IPS-NIHi7 (cell line): ENCODE measurements around the gene NAB1.
"Not testable (repeated sequence)": the region's sequence is repeated elsewhere in the genome, so short reads cannot be mapped to it uniquely, and the experiment has no call there.

ENCODE experiments used
- DNase-seq: peaks from one replicate; pipeline ENCODE4 v3.0.0; 2012; ENCODE audit warnings: mixed read lengths; ENCODE audit errors: extremely low spot score

NAB1 gene

DNA sequence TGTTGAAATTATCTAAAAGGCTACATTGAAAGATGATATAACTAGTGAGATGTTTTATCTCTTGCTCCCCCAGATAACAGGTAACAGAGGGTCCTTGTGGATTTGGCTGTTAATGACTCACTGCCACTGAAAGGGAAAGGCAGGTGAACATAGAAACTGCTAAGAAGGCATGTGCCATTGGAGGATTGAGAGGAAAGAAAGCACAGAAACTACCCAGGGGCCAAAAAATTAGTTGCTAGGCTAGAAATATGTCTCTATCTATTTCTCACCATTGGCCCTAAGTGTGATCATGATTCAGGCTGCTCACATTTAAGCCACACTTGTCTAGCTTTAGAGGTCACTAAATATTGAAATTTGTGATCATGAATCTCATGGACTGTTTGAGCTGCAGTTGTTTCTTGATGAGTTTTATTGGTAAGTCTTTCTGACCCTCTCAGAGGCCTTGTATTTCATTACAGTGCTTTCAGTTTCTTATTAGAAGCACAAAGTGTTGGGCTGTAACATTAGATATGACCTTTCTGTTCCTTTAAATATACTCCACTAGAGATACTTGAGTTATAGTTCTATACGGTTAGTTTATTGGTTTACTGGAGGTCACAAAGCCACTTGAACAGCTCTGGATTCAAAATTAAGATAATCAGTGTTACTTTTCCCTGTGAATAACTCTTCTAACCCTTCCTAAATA, 26.2 kb downstream of the NAB1 start:
- DNase-seq: no peak

DNA sequence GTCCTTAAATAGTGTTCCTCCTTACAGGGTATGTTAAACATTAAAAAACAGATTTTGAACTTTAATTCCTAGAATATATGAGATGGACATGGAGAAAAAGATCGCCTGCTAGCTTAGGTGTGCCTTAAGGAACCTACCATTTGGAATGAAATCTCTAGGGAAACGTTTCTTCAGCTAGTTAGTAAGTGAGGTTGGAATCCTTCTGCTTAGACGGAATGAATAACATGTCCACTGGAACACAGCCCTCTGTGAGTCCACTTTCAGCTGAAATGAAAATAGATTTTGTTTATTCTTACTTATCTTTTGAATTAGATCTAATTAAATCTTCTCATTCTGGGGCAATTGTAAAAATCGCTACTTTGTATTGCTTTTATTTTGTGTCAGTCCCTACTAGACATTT, 28.4 kb downstream of the NAB1 start:
- DNase-seq: no peak

DNA sequence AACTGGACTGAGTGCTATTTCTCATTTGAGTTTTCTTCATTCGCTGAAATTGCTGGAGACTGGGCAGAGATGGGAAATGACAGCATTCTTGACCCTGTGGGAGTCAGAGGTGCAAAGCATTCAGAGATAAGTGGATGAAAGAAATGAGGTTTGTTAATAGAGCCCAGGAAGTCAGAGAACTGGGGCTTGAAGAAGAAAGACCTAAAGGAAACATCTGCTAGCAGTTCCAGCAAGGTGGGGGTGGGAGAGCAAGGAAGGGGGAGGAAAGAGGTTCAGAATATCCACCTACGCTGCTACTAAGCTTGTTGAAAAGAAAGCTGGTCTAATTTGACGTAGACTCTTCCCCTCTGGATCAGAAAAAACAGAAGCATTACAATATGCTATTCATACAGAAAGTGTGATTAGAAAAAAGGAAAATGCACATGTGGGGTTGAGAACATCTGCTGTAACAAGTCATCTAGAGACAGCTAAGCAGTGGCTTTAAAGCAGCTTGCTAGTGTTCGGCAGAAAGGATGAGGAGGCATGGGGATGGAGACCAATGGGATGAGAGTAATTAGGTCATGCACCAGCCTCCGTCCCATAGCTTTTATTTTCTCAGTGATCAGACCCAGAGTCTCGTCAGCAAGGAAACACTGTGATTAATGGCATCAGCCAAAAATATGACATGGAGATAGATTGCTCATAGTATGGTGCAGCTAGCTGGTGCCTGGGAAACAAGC, 29.7 kb downstream of the NAB1 start:
- peak; percentile 17 for DNase-seq

DNA sequence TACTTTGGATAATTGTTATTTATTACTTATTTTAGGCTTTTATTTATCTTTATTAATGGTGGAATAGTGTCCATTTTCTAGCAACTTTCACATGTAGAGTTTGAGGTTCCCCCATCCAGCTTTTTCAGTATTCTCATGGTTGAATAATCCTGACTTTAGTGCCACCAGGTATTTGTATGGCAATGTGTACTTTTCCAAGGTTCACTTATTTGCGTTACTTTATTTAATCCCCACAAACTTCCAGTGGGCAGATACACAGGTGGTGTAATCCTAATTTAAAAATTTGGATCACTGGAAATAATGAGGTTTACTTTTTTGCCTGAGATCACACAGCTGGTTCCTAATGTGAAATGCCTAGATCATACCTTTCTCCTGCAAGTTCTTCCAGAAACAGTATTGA, 30.5 kb downstream of the NAB1 start:
- DNase-seq: no peak

DNA sequence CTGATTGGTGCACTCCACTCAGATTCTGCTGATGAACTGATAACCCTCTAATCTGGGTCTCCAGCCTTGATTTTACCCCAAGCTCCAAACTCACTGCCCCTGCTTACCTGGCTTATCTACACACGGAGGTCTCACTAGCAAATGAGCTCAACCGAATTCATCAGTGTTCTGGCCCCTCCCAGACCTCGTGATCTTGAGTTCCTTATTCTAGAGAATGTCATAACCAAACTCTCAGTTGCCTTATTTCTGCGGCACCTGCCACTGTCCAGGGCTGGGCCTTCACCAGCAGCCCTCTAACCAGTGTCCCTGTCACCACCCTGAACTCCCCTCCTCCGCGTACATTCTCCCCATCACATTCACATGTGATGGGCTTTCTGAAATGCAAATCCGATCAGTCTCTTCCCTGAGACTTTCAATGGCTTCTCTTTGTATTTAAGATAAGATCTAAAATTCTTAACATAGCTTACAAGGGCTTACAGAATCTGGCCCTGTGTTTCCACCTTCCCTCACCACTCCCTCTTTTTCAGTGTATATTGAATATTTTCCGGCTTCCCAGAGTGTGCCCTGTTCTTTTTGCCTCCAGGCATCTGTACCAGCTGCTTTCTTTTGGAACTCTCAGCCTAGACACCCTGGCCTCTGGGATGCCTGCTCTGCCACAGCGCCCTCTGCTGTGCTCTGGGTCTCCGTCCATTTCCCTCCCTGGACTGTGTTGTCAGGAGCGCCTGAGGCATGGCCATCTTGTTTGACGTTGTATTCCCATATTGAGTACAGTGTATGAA, 31.1 kb downstream of the NAB1 start:
- DNase-seq: peak; percentile 78

DNA sequence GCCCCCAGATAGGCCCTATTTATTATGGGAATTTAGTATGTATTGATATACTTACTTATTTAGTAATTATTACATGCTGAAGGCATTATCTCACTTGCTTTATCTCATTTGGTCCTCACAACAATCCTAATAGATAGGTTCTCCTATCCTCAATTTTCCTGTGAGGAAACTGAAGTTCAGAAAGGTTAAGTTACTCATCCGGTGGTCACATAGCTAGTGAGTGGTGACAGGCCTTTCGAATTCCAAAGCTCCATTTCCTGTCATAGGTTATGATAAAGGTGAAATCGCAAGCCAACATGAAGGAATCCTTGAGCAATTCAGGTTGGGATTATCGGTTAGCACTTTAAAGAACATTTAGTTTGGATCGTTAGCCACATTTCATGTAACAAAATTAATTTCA, 33.3 kb downstream of the NAB1 start:
- no peak for DNase-seq

DNA sequence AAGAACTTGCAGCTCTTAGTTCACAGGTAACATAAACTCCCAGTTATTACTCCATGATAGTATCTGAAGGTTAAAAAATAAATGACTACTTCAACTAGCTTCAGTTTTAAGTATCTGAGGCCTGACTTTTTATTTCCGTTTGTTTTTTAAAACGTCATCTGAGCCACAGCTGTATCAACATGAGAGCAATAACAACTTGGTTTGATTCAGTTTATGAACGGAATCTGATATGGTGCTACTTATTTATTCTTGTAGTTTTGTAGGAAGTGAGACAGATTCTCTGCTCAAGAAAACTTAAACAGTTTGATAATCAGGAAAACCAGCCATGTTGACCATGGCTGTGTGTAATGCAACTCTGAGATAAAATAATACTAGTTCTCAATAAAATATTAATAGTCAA, 34.9 kb downstream of the NAB1 start:
- DNase-seq: no peak

DNA sequence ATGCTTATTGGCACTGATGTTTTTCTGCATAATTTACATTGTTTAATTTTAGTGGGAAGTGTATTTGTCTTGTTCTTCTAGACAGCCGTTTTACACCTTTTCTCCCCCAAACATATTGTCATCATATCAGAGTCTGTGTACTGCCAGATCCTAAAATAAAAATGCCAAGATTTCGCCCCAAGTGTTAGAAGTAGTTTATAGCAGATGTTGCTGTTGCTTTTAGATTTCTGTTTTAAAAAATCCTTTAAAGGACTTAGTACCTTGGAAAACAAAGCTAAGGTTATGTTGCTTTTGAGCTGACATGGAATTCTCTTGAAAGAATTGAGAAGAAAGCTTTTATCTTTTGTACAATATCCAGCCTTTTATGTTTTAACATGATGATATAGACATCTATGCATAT, 36.0 kb downstream of the NAB1 start:
- DNase-seq: no peak

DNA sequence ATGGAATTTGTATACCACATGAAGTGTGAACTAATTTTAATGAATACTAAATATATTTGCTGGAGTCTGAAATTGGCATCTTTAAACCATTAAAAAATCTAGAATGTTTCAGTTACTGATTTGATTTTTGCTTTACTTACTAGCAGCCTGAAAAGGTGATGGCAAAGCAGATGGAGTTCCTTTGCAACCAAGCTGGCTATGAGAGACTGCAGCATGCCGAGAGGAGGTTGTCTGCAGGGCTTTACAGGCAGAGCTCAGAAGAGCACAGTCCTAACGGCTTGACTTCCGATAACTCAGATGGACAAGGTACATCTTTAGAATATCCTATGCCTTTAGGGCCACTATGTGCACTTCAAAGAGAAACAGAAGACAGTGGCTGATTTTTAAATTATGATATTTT, 36.5 kb downstream of the NAB1 start:
- no peak for DNase-seq

DNA sequence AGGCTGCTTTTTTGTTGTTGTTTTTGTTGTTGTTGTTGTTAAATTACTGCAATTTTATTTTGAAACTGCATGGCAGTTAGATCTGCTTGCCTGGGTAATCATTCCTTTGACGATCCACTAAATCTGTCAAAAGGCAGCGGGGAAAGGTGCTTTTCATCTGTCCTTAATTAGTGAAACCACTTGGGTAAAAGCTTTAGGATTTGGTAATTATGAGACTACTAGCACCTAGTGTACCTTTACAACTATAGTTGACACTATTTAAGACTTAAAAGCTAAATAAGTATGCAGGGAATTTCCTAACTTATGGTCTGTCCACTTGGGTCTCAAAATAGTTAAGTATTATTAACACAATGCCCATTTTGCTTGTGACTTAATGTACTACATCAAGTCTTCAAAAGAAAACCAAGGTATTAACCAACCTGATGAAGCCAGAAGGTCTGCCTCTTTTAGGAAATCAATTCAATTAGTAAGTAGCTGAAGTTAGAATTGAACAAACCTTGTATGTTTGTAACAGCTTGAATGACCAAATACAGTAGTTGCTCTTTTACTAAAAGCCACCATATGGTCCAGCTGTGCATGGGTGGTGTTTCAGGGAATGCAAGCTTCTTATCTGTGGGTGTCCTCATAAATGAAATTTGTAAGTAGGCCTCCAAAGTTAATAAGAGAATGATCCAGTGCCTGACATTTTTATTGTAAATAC, 44.8 kb downstream of the NAB1 start:
- no peak for DNase-seq

DNA sequence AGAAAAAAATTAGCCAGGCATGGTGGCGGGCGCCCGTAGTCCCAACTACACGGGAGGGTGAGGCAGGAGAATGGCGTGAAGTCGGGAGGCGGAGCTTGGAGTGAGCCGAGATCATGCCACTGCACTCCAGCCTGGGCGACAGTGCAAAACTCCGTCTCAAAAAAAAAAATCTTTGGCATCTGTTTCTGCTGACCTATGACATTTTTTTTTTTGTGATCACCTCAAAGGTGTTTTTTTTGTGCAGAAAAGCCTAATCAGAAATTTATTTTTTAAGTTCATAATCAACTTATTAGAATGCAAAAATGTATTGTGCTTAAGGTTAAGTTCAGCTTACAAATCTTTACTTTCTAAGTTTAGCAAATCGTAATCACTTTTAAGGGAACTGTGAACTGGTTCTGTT, 45.6 kb downstream of the NAB1 start:
- DNase-seq: no peak

DNA sequence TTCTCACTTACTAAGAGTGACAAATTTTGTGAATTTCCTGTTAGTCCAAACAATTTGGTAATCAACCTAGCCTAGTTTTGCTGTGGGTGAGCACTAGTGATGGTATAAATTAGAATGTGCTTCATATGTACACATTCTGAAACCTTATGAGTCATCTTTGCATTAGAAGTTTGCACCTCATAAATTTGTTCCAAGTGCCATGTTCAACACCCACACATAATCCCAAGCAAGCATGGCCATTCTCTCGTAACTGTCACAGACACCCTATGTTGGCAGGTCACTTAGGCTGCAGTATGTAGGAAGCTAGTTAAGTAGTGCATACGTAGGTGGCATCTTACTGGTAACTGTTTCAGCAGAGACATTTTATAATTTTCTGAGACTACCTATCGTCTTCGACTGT, 46.9 kb downstream of the NAB1 start:
- no peak for DNase-seq

DNA sequence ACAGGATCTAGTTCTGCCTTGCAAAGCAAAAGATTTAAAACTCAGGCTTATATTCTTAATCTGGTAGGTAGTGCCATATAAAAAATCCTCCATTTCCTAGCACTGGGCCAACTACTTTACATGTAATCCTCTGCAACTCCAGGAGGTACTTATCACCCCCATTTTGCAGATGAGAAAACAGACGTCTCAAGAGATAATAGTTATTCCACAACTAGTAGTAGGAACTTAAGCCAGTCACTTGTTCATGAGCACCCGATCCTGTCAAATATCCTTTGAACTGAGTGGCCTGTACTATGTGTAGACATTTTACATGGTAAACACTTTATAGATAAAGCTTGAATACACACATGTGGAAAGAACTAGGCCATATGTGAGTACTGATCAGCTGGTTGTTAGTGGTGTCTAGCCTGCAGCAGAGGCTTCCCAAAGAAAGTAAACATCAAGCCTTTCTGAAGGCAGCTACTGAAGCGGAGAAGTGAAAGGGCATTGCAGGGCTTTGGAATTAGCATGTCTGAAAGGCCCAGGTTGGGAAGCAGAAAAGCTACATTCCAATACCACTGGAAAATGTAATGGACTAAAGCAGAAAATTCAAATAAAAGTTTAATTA, 48.0 kb downstream of the NAB1 start:
- DNase-seq: peak; percentile 21

DNA sequence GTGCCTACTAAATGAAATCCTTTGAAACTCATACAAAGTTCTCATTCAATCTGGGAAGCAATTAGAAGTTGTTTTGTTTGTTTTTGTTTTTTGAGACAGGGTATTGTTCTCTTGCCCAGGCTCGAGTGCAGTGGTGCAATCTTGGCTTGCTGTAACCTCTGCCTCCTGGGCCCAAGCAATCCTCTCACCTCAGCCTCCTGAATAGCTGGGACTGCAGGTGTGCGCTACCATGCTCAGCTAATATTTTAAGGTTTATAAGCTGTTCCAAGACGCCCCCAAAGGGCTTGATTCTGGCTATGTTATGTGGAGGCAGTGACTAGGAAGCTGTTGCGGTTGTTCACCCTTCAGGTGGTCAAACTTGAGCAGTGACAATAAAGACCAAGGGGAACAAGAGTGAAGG, 48.5 kb downstream of the NAB1 start:
- DNase-seq: no peak

DNA sequence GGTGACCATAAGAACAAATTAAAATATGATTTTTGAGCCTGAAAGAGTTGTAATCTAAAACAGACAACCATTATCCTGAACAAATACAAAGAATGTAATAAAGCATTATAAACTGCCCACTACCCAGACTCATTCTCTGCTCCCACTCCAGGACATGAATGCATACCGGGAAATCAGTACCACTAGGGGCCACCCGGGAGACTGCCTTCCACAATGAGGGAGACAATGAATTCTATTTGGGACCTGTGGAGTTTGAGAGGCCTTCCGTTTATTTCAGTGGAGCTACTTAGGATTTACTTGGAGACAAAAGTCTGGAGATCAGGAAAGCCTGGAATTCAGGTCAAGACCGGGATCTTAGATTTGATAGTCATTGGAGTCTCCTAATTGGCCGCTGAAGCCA, 50.0 kb downstream of the NAB1 start:
- peak; percentile 46 for DNase-seq

DNA sequence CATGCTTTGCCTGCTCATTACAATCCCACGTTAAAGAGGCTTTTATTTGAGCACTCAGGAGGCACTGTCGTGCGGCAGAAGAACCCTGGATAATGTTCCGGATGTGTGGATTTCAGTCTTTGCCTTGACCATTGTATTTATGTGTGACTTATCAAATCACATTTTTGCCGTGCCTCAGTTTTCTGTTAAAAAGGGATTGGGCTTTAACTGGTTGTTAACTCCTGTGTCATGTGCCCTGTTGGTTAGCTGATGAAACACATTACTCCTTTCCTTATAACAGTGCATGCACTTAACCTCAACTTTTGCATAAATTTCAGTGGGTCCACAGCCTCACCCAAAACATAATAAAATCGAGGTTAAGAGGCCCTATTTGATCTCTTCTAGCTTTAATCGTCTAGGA, 52.7 kb downstream of the NAB1 start:
- no peak for DNase-seq

DNA sequence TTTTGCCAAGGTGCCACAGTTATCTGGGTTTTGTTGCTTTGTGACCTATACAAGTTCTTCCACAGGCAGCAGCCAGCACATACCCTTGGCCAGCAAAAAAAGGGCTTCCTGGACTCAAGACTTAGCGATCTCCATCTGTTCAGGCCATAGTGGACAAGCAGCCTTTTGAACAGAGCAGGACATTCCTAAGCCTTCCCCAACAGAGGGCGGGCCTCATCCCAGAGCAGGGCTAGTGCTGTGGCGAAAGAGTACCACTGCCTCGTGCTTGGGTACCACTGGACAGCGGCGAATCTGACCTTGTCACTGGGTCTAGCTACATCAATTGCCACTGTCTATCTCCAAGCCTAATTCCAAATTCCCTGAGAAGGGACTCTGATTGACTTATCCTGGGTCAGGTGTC, 56.4 kb downstream of the NAB1 start:
- no peak for DNase-seq

DNA sequence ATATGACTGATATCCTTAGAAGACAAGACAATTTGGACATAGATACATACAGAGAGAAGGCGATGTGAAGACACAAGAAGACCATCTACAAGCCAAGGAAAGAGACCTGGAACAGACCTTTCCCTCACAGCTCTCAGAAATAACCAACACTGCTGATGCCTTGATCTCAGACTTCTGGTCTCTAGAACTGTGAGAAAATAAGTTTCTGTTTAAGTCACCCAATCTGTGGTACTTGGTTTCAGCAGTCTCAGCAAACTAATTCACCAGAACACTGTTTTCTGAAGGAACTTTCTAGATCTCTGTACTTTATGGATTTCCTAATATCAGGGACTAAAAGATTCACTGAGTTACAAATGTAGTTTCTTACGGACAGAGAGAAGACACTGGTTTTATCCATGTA, 58.8 kb downstream of the NAB1 start:
- no peak for DNase-seq

DNA sequence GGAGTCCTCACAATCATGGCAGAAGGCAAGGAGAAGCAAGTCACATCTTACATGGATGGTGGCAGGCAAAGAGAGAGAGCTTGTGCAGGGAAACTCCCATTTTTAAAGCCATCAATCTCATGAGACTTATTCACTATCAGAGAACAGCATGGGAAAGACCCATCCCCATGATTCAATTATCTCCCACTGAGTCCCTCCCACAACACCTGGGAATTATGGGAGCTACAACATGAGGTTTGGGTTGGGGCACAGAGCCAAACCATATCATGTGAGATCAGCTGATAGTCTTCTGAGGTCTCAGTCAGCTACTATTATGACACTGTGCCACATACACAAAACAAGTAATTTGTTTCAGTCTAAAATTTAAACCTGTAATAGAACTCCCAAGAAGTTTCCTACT, 59.8 kb downstream of the NAB1 start:
- DNase-seq: not testable (repeated sequence)

DNA sequence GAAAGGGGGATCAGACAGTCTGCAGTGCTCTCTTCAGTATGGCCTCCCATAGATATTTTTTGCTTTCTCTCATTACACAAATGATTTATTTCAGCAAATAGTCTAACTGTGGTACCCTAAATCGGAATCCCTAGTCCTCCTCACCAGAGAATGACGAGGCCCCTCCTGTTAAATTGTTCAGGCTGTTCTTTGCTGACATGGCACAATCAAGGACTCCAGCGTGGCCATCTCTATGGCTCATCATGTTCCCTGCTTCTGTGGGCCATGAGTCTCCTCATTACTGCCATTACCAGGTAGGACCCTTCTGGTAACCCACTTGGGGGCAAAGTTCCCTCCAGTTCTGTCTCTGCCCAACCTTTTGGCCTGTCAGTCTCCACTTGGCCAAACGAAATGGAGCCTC, 62.2 kb downstream of the NAB1 start:
- no peak for DNase-seq

DNA sequence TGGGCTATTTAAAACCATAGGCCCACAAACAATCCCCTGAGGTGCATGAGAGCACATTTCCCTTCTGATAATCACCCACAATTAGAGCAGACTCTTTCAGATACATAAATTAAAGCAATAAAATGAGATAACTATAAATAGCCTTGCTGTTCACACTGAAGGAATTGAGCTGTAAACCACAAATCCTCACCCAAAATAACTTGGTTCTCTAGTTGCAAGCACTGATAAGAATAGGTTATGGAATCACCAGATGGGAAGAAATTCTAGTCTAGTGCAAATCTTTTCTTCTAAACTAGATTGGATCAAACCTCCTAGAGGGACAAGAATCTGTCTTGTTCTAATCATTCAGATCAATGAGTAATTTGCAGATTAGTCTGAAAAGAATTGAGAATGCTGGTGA, 64.6 kb downstream of the NAB1 start:
- DNase-seq: no peak

DNA sequence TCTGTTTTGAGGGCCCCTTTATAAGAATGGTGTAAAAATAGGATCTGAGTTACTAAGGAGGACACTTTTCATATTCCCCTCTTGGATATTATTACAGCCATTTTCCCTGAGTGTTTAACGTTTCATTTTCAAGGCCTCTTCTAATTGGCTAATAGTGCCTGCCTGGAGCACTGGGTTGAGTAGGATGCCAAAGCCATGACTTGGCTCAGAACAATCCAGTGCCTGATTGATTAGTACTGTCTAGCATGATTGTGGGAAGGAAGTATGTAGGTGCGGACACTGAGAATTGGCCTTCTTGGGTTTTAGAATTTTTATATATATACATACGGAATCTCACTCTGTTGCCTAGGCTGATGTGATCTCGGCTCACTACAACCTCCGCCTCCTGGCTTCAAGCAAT, 66.1 kb downstream of the NAB1 start:
- no peak for DNase-seq
